Smooth muscle cell (in vitro differentiated cells): ENCODE results near the gene ANAPC1. TPM values are rescaled to one million over a fixed set of nuclear protein-coding genes. Genes with fewer than 3 reads are reported as not detected.
A peak's percentile ranks its signal among the peaks of the same experiment; 100 is the strongest.

Experiments
- DNase-seq: peaks from one replicate; lab custom pipeline; 2025; ENCODE audit not compliant: unreplicated experiment; lab: John Stamatoyannopoulos, UW
- H2AFZ ChIP-seq: fragments of 200-600 bp; sonication (generic); 2 replicates; pipeline ENCODE4 v1.6.0; 2016; ENCODE audit warnings: antibody characterized with exemption, low read depth, mild to moderate bottlenecking
- H3F3A ChIP-seq: fragments of 200-600 bp; sonication (generic); 2 replicates; pipeline ENCODE4 v1.6.0; 2017; ENCODE audit warnings: antibody characterized with exemption, low read depth
- H3K27ac ChIP-seq: fragments of 200-600 bp; sonication (generic); 2 replicates; pipeline ENCODE4 v1.5.1; 2016; ENCODE audit warnings: low read depth, mild to moderate bottlenecking
- H3K27me3 ChIP-seq: fragments of 200-600 bp; sonication (generic); 2 replicates; pipeline ENCODE4 v1.6.1; 2016; ENCODE audit warnings: low read depth, mild to moderate bottlenecking
- H3K36me3 ChIP-seq: fragments of 200-600 bp; sonication (generic); 2 replicates; pipeline ENCODE4 v1.5.1; 2016; ENCODE audit warnings: low read depth
- H3K4me1 ChIP-seq: fragments of 200-600 bp; sonication (generic); 2 replicates; pipeline ENCODE4 v1.5.1; 2016; ENCODE audit warnings: low read depth
- H3K4me2 ChIP-seq: fragments of 200-600 bp; sonication (generic); 2 replicates; pipeline ENCODE4 v1.6.0; 2016; ENCODE audit warnings: mild to moderate bottlenecking
- H3K4me3 ChIP-seq: fragments of 200-600 bp; sonication (generic); 2 replicates; pipeline ENCODE4 v1.5.1; 2016; ENCODE audit warnings: mild to moderate bottlenecking
- H3K79me2 ChIP-seq: fragments of 200-600 bp; sonication (generic); 2 replicates; pipeline ENCODE4 v1.6.0; 2016; ENCODE audit warnings: low read depth, mild to moderate bottlenecking
- H3K9ac ChIP-seq: fragments of 200-600 bp; sonication (generic); 2 replicates; pipeline ENCODE4 v1.6.0; 2016; ENCODE audit warnings: low read depth
- H3K9me3 ChIP-seq: fragments of 200-600 bp; sonication (generic); replicated peaks from 2 replicates; pipeline ENCODE4 v1.5.1; 2016; ENCODE audit warnings: low read depth
- H4K20me1 ChIP-seq: fragments of 200-600 bp; sonication (generic); 2 replicates; pipeline ENCODE4 v1.6.0; 2016; ENCODE audit warnings: low read depth
- CTCF ChIP-seq: fragments of 200-600 bp; sonication (generic); IDR thresholded peaks from 2 replicates; pipeline ENCODE4 v1.5.1; 2017; ENCODE audit warnings: borderline replicate concordance, mild to moderate bottlenecking, antibody characterized with exemption; ENCODE audit not compliant: insufficient read depth, poor library complexity, severe bottlenecking
- WGBS: methylation state at CpG from one replicate; pipeline ENCODE4 v1.1.7; 2016; ENCODE audit warnings: low lambda C conversion rate; 5-methylcytosine and 5-hydroxymethylcytosine counted together
- polyA plus RNA-seq: library from polyadenylated mRNA; unstranded; fragments of >200 nt; fragmentation: Nextera tagmentation; extraction: Ambion mirVana; gene quantifications from 2 replicates; pipeline ENCODE4 v1.2.1, GENCODE V29; 2016
- total RNA-seq: library from RNA; depleted of rRNA; stranded (reverse); fragments of >200 nt; gene quantifications from 2 replicates; pipeline ENCODE4 v1.2.3, GENCODE V29; 2014

The ANAPC1 gene
- total and polyA plus RNA-seq, 2 experiments from 2014 or later = 8.4 to 39.7 TPM

GRCh38 chr2:111919794-111920608, 36.0 kb upstream of the ANAPC1 start:
- 59% methylated on average over 8 of the region's 8 CpGs for WGBS
- Histone ChIP-seq H3F3A (peaks cover 12% of the 10 kb centered on the region), H3K79me2 (peaks cover 39% of the 10 kb centered on the region), H3K36me3 (no peaks in the 10 kb centered on the region), H3K4me1 (no peaks in the 10 kb centered on the region), H3K9me3 (no peaks in the 10 kb centered on the region), H3K27me3 (no peaks in the 10 kb centered on the region), H3K4me2 (peak overlapping the region; percentile 25), H3K4me3 (no peak overlapping the region), H3K27ac (no peak overlapping the region), H2AFZ (no peak overlapping the region), H3K9ac (no peak overlapping the region), H4K20me1 (no peaks in the 10 kb centered on the region)
- no peak for DNase-seq
- no peak for TF ChIP-seq CTCF

GRCh38 chr2:111919365-111919764, 35.4 kb upstream of the ANAPC1 start:
- no peak overlapping the region for H3K27ac ChIP-seq
- no peak overlapping the region for H3K9ac ChIP-seq
- no peaks in the 10 kb centered on the region for H3K9me3 ChIP-seq
- H4K20me1 ChIP-seq = no peaks in the 10 kb centered on the region
- no peak overlapping the region for H3K4me2 ChIP-seq
- peaks cover 44% of the 10 kb centered on the region for H3K79me2 ChIP-seq
- H3F3A ChIP-seq = peaks cover 12% of the 10 kb centered on the region
- peak; percentile 17 for TF ChIP-seq CTCF
- no peak overlapping the region for H3K4me3 ChIP-seq
- DNase-seq = no peak
- no peaks in the 10 kb centered on the region for H3K4me1 ChIP-seq
- H3K27me3 ChIP-seq = no peaks in the 10 kb centered on the region
- no peaks in the 10 kb centered on the region for H3K36me3 ChIP-seq
- WGBS = 34% methylated on average over 2 of the region's 2 CpGs
- no peak overlapping the region for H2AFZ ChIP-seq

GRCh38 chr2:111918383-111918806, 34.4 kb upstream of the ANAPC1 start:
- Histone ChIP-seq H3K27ac (peak overlapping the region; percentile 67), H3K9ac (no peak overlapping the region), H4K20me1 (no peaks in the 10 kb centered on the region), H3K9me3 (no peaks in the 10 kb centered on the region), H3K79me2 (peaks cover 51% of the 10 kb centered on the region), H3K4me2 (peak overlapping the region; percentile 59), H3K36me3 (no peaks in the 10 kb centered on the region), H2AFZ (no peak overlapping the region), H3K4me1 (no peaks in the 10 kb centered on the region), H3F3A (peaks cover 12% of the 10 kb centered on the region), H3K27me3 (no peaks in the 10 kb centered on the region), H3K4me3 (no peak overlapping the region)
- no peak for TF ChIP-seq CTCF
- WGBS = 24% methylated on average over 1 of the region's 1 CpG
- DNase-seq = no peak

- no peak overlapping the region for H3K27ac ChIP-seq
- 77% methylated on average over 3 of the region's 3 CpGs for WGBS
Observed at GRCh38 chr2:111917106-111917505, 33.1 kb upstream of the ANAPC1 start.

More at GRCh38 chr2:111917106-111917505, 33.1 kb upstream of the ANAPC1 start:
- Histone ChIP-seq H3K9me3 (no peaks in the 10 kb centered on the region), H3K9ac (no peak overlapping the region), H3K4me2 (no peak overlapping the region), H3K36me3 (no peaks in the 10 kb centered on the region), H2AFZ (no peak overlapping the region), H3K27me3 (no peaks in the 10 kb centered on the region), H4K20me1 (no peaks in the 10 kb centered on the region), H3F3A (peaks cover 12% of the 10 kb centered on the region), H3K79me2 (peaks cover 64% of the 10 kb centered on the region), H3K4me3 (no peak overlapping the region), H3K4me1 (no peaks in the 10 kb centered on the region)
- TF ChIP-seq CTCF = no peak
- DNase-seq = no peak
